CD14-positive monocyte (primary cell): ENCODE results near the gene IP6K1. TPM values are rescaled to one million over a fixed set of nuclear protein-coding genes. Genes with fewer than 3 reads are reported as not detected.

Experiments
- DNase-seq, 3 donors: peaks; one replicate each; pipeline ENCODE4 v3.0.0-alpha.2; 2011 to 2022
- H2AFZ ChIP-seq: 2 replicates; pipeline ENCODE4 v1.6.0; 2012; ENCODE audit warnings: mild to moderate bottlenecking, low read depth, low read length, inconsistent platforms; ENCODE audit not compliant: insufficient read depth, poor library complexity, severe bottlenecking
- H3K27ac ChIP-seq, 2 donors: 1 replicate in 1 of 2; 2 replicates in 1 of 2; pipeline ENCODE4 v1.5.1; 2012 to 2013; ENCODE audit warnings: low read length in 2 of 2, control low read depth in 1 of 2, inconsistent platforms in 1 of 2, low read depth in 1 of 2, mild to moderate bottlenecking in 1 of 2
- H3K27me3 ChIP-seq, 2 donors: one replicate each; pipeline versions ENCODE4 v1.6.0 to v1.6.1; 2011 to 2013; ENCODE audit warnings: low read length in 2 of 2; ENCODE audit not compliant: control insufficient read depth in 2 of 2, insufficient read depth in 2 of 2
- H3K36me3 ChIP-seq, 2 donors: replicated peaks in 1 of 2; 1 replicate in 1 of 2; 2 replicates in 1 of 2; pipeline versions ENCODE4 v1.5.1 to v1.6.1; 2012 to 2013; ENCODE audit warnings: low read length in 2 of 2, control low read depth in 1 of 2, inconsistent platforms in 1 of 2, mild to moderate bottlenecking in 1 of 2; ENCODE audit not compliant: insufficient read depth in 2 of 2, control insufficient read depth in 1 of 2
- H3K4me1 ChIP-seq, 2 donors: 1 replicate in 1 of 2; 2 replicates in 1 of 2; pipeline versions ENCODE4 v1.5.1 to v1.6.1; 2012 to 2013; ENCODE audit warnings: low read length in 2 of 2, control low read depth in 1 of 2, inconsistent platforms in 1 of 2, mild to moderate bottlenecking in 1 of 2, moderate library complexity in 1 of 2; ENCODE audit not compliant: insufficient read depth in 2 of 2, control insufficient read depth in 1 of 2
- H3K4me2 ChIP-seq: replicated peaks from 2 replicates; pipeline ENCODE3; 2012; ENCODE audit warnings: low read length, moderate library complexity, mild to moderate bottlenecking; ENCODE audit not compliant: poor library complexity, severe bottlenecking; ENCODE audit errors: extremely low read depth
- H3K4me3 ChIP-seq, 3 experiments: fragments of 200-600 bp in 1 of 3; sonication (generic) in 1 of 3; replicated peaks in 1 of 3; 1 replicate in 2 of 3; 2 replicates in 1 of 3; pipeline ENCODE4 v1.5.1; 2011 to 2013; ENCODE audit warnings: low read length in 3 of 3, mild to moderate bottlenecking in 3 of 3, control low read depth in 2 of 3, low read depth in 2 of 3, inconsistent platforms in 1 of 3, moderate library complexity in 1 of 3
- H3K79me2 ChIP-seq: 2 replicates; pipeline ENCODE4 v1.6.0; 2012; ENCODE audit warnings: mild to moderate bottlenecking, control low read depth, inconsistent platforms, low read length, moderate library complexity; ENCODE audit not compliant: insufficient read depth
- H3K9ac ChIP-seq: 2 replicates; pipeline ENCODE4 v1.6.0; 2017; ENCODE audit warnings: low read length, mild to moderate bottlenecking; ENCODE audit not compliant: insufficient read depth, poor library complexity, severe bottlenecking
- H3K9me3 ChIP-seq, 2 donors: replicated peaks in 1 of 2; 1 replicate in 1 of 2; 2 replicates in 1 of 2; pipeline versions ENCODE4 v1.5.1 to v1.6.1; 2012 to 2013; ENCODE audit warnings: low read length in 2 of 2, control low read depth in 1 of 2; ENCODE audit not compliant: control insufficient read depth in 1 of 2, insufficient read depth in 1 of 2
- H4K20me1 ChIP-seq: 2 replicates; pipeline ENCODE4 v1.6.0; 2012; ENCODE audit warnings: mild to moderate bottlenecking, low read length, control low read depth, moderate library complexity; ENCODE audit not compliant: insufficient read depth
- H3K27ac Mint-ChIP-seq, 7 donors: one replicate each; pipeline ENCODE4 v1.8.0; 2020; ENCODE audit warnings: mild to moderate bottlenecking in 7 of 7, mixed read lengths in 7 of 7, moderate library complexity in 6 of 7, inconsistent platforms in 2 of 7
- H3K27me3 Mint-ChIP-seq, 3 donors: one replicate each; pipeline ENCODE4 v1.8.0; 2021 to 2022; ENCODE audit warnings: low read depth in 3 of 3, mild to moderate bottlenecking in 3 of 3, mixed read lengths in 3 of 3, moderate library complexity in 3 of 3, inconsistent platforms in 1 of 3
- H3K36me3 Mint-ChIP-seq, 2 donors: one replicate each; pipeline ENCODE4 v1.8.0; 2020; ENCODE audit warnings: mixed read lengths in 2 of 2, inconsistent platforms in 1 of 2, mild to moderate bottlenecking in 1 of 2
- H3K4me1 Mint-ChIP-seq: one replicate; pipeline ENCODE4 v1.8.0; 2020; ENCODE audit warnings: mild to moderate bottlenecking, mixed read lengths
- H3K4me3 Mint-ChIP-seq, 2 donors: one replicate each; pipeline ENCODE4 v1.8.0; 2020; ENCODE audit warnings: mild to moderate bottlenecking in 2 of 2, mixed read lengths in 2 of 2, moderate library complexity in 1 of 2
- H3K9me3 Mint-ChIP-seq, 7 donors: one replicate each; pipeline ENCODE4 v1.8.0; 2020 to 2022; ENCODE audit warnings: mixed read lengths in 7 of 7, mild to moderate bottlenecking in 6 of 7, moderate library complexity in 6 of 7, inconsistent platforms in 2 of 7
- CTCF ChIP-seq: fragments of 200-600 bp; IDR thresholded peaks from one replicate; pipeline ENCODE4 v1.8.0; 2022; ENCODE audit warnings: antibody characterized with exemption, mild to moderate bottlenecking
- WGBS: methylation state at CpG from one replicate; pipeline ENCODE4 v1.1.5; 2013; ENCODE audit warnings: missing lambda C conversion rate; ENCODE audit not compliant: insufficient coverage; 5-methylcytosine and 5-hydroxymethylcytosine counted together
- intact Hi-C, 2 donors: fragments of 100-400 bp; cut with micrococcal nuclease; formaldehyde crosslinking; loops; one replicate each; pipeline versions ENCODE4 v1.15.0 to v1.15.1; 2023
- polyA plus RNA-seq, 3 donors: library from polyadenylated mRNA; depleted of rRNA in 1 of 3; unstranded in 2 of 3; stranded (reverse) in 1 of 3; fragments of 300-500 nt in 2 of 3; fragments of >200 nt in 1 of 3; fragmentation: Illumina TruSeq in 2 of 3; gene quantifications; 1 replicate in 2 of 3; 2 replicates in 1 of 3; pipeline ENCODE4 v1.2.3, GENCODE V29; 2012 to 2021

IP6K1 gene
- polyA plus RNA-seq, 3 donors: 15.8 to 27.1 (median 16.1) TPM

DNA sequence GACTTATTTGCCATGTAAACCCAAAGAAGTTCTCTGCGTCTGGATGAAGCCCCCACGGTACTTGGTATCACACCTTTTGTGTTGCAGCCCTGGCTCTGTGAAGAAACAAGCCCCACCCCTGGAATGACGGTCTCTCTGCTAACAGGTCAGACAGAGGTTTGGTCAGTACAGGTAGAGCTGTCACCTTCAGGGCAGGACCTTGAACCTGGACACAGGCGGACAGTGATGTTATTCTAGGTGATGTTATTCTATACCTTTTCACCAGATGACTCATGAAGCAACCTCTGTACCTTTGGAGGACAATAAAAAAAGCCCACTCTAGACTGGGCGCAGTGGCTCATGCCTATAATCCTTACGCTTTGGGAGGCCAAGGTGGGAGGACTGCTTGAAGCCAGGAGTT is 51.6 kb downstream of the IP6K1 start:
- peaks cover 29% of the 10 kb centered on the region for H4K20me1 ChIP-seq
- no peak for TF ChIP-seq CTCF
- H3K27me3 ChIP-seq: no peaks in the 10 kb centered on the region
- H2AFZ ChIP-seq: no peak overlapping the region
- no peaks in the 10 kb centered on the region for H3K9me3 ChIP-seq
- Mint-ChIP-seq H3K9me3 (no peaks in the 10 kb centered on the region), H3K27ac (peak overlapping the region in 2 of 7 donors; percentile 3 to 26), H3K4me1 (peaks cover 16% of the 10 kb centered on the region), H3K27me3 (no peaks in the 10 kb centered on the region), H3K36me3 (peaks cover 62 to 85% of the 10 kb centered on the region in 2 donors), H3K4me3 (no peak overlapping the region)
- WGBS: 94% methylated on average over 3 of the region's 6 CpGs
- H3K27ac ChIP-seq: peak overlapping the region in 1 of 2 donors; percentile 1
- no peak overlapping the region for H3K4me3 ChIP-seq
- intact Hi-C loops: no loop called here
- peaks cover 12 to 14% of the 10 kb centered on the region in 2 donors for H3K4me1 ChIP-seq
- H3K9ac ChIP-seq: no peak overlapping the region
- no peak overlapping the region for H3K4me2 ChIP-seq
- peaks cover 66 to 86% of the 10 kb centered on the region in 2 donors for H3K36me3 ChIP-seq
- no peak for DNase-seq
- H3K79me2 ChIP-seq: peaks cover 4% of the 10 kb centered on the region

DNA sequence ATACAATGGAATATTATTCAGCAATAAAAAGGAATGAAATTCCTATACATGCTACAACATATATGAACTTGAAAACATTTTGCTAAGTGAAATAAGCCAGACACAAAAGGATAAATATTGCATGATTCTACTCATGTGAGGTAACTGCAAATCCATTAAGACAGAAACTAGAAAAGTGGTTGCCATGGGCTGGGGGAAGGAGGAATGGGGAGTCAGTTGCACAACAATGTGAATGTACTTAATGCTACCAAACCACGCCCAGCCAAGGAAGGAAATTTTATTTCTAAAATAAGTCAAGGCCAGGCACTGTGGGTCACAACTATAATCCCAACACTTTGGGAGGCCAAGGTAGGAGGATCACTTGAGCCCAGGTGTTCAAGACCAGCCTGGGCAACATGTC is 52.8 kb downstream of the IP6K1 start:
- no peaks in the 10 kb centered on the region for H3K27me3 Mint-ChIP-seq
- Histone ChIP-seq H3K4me3 (no peak overlapping the region), H3K4me1 (peaks cover 12 to 14% of the 10 kb centered on the region in 2 donors), H4K20me1 (peaks cover 26% of the 10 kb centered on the region), H3K4me2 (no peak overlapping the region), H3K79me2 (peaks cover 4% of the 10 kb centered on the region), H3K27ac (peak overlapping the region in 1 of 2 donors; percentile 5), H3K9ac (no peak overlapping the region), H3K27me3 (no peaks in the 10 kb centered on the region), H2AFZ (no peak overlapping the region), H3K36me3 (peaks cover 63 to 85% of the 10 kb centered on the region in 2 donors), H3K9me3 (no peaks in the 10 kb centered on the region)
- peak overlapping the region in 4 of 7 donors; percentile 12 to 46 (median 28) for H3K27ac Mint-ChIP-seq
- H3K4me3 Mint-ChIP-seq: no peak overlapping the region
- WGBS: no CpG with 5 or more reads among the region's 1 CpG
- TF ChIP-seq CTCF: no peak
- intact Hi-C loops: no loop called here
- no peaks in the 10 kb centered on the region for H3K9me3 Mint-ChIP-seq
- DNase-seq: no peak
- peaks cover 56 to 79% of the 10 kb centered on the region in 2 donors for H3K36me3 Mint-ChIP-seq
- H3K4me1 Mint-ChIP-seq: peaks cover 16% of the 10 kb centered on the region
